Urinary bladder (tissue), 4 donors: ENCODE data around the gene PSPN. TPM values are rescaled to one million over a fixed set of nuclear protein-coding genes. Genes with fewer than 3 reads are reported as not detected.
"Not testable (repeated sequence)": the region's sequence is repeated elsewhere in the genome, so short reads cannot be mapped to it uniquely, and the experiment has no call there.

Experiments used
- DNase-seq: peaks from one replicate; pipeline ENCODE4 v3.0.0-alpha.2; 2015; ENCODE audit errors: extremely low spot score
- H3K27ac ChIP-seq: one replicate; pipeline ENCODE4 v1.5.1; 2013; ENCODE audit warnings: low read depth, mild to moderate bottlenecking, moderate library complexity
- H3K36me3 ChIP-seq: one replicate; pipeline ENCODE4 v1.6.1; 2013; ENCODE audit warnings: mild to moderate bottlenecking, moderate library complexity; ENCODE audit not compliant: insufficient read depth
- H3K4me1 ChIP-seq: one replicate; pipeline ENCODE4 v1.6.1; 2013; ENCODE audit warnings: mild to moderate bottlenecking, moderate library complexity; ENCODE audit not compliant: insufficient read depth
- H3K4me3 ChIP-seq: one replicate; pipeline ENCODE4 v1.5.1; 2013; ENCODE audit warnings: low read depth, low read length
- WGBS: extraction: QIAGEN DNeasy Blood & Tissue Kit; methylation state at CpG from one replicate; pipeline ENCODE4 v1.1.7; 2013; 5-methylcytosine and 5-hydroxymethylcytosine counted together
- polyA plus RNA-seq: library from polyadenylated mRNA; stranded (reverse); fragments of 200-250 nt; gene quantifications from one replicate; pipeline ENCODE4 v1.2.3, GENCODE V29; 2013
- small RNA-seq: library from RNA; depleted of rRNA; stranded (forward); fragments of <200 nt; gene quantifications from one replicate; pipeline ENCODE3, GENCODE V24; 2014
- total RNA-seq: library from RNA; depleted of rRNA; stranded (reverse); fragments of >200 nt; gene quantifications from one replicate; pipeline ENCODE4 v1.2.3, GENCODE V29; 2014
- donor health status: healthy with polysubstance abuse.
- donor health status: healthy.

Gene PSPN
- total and polyA plus RNA-seq, 2 donors = 0.94 to 1.4 TPM

- no peaks in the 10 kb centered on the region for H3K4me1 ChIP-seq
- no peaks in the 10 kb centered on the region for H3K36me3 ChIP-seq
- no peak overlapping the region for H3K4me3 ChIP-seq
- H3K27ac ChIP-seq = no peak overlapping the region
- WGBS = 90% methylated on average over 2 of the region's 2 CpGs
- no peak for DNase-seq
Measured at GRCh38 chr19:6352381-6353165, 23.2 kb downstream of the PSPN start.

GRCh38 chr19:6350688-6351087 is 25.0 kb downstream of the PSPN start:
- DNase-seq = no peak
- Histone ChIP-seq H3K27ac (no peak overlapping the region), H3K36me3 (no peaks in the 10 kb centered on the region), H3K4me1 (no peaks in the 10 kb centered on the region), H3K4me3 (no peak overlapping the region)
- 81% methylated on average over 2 of the region's 2 CpGs for WGBS

DNA sequence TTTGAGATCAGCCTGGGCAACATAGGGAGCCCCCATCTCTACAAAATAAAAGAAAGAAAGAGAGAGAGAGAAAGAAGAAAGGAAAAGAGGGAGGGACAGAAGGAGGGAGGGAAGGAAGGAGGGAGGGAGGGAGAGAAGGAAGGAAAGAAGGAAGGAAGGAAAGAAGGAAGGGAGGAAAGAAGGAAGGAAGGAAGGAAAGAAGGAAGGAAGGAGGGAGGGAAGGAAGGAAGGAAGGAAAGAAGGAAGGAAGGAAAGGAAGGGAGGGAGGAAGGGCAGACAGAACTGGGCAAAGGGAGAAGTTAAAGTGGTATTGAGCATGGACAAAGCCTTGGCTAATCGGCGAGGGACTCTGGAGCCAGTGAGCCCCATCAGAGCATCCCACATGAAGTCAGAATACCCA is 26.5 kb downstream of the PSPN start:
- H3K4me1 ChIP-seq, H3K4me3 ChIP-seq, DNase-seq, H3K27ac ChIP-seq, H3K36me3 ChIP-seq: not testable (repeated sequence)
- WGBS = 76% methylated on average over 2 of the region's 2 CpGs

- 92% methylated on average over 1 of the region's 1 CpG for WGBS
- peaks cover 1% of the 10 kb centered on the region for H3K36me3 ChIP-seq
- no peak for DNase-seq
- H3K4me3 ChIP-seq = no peak overlapping the region
- H3K4me1 ChIP-seq = no peaks in the 10 kb centered on the region
- H3K27ac ChIP-seq = no peak overlapping the region
Measured at GRCh38 chr19:6343462-6343861, 32.3 kb downstream of the PSPN start.

- no peak for DNase-seq
- Histone ChIP-seq H3K27ac (no peak overlapping the region), H3K4me3 (no peak overlapping the region), H3K36me3 (peaks cover 1% of the 10 kb centered on the region), H3K4me1 (no peaks in the 10 kb centered on the region)
- 61% methylated on average over 14 of the region's 14 CpGs for WGBS
Measured at GRCh38 chr19:6340493-6341201, 35.1 kb downstream of the PSPN start.

DNA sequence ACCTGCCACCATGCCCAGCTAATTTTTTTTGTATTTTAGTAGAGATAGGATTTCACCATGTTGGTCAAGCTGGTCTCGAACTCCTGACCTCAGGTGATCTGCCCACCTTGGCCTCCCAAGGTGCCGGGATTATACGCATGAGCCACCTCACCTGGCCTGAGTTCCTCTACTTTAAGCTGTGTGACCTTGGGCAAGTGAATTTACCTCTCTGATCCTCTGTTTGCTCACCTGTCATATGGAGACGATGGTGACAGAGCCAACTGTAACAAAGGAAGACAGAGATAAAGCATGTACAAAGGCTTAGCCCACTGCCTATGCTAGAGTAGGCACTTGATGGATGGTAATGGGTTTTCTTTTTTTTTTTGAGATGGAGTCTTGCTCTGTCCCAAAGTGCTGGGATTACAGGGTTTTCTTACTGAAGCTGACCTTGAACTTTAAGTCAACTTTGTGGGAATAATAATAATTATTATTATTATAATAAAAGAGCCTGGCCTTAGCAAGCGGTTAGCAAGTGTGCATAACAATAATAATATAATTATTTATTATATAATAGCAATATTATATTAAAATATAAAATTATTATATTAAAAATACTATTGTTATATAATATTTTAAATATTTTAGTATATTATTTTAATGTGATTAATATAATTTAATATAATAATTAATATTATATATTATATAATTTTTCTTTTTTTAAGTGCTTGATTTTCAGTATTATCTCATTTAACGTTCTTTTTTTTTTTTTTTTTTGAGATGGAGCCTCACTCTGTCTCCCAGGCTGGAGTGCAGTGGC is 41.0 kb downstream of the PSPN start:
- H3K4me1 ChIP-seq = no peaks in the 10 kb centered on the region
- 92% methylated on average over 6 of the region's 6 CpGs for WGBS
- no peak overlapping the region for H3K4me3 ChIP-seq
- H3K27ac ChIP-seq = no peak overlapping the region
- DNase-seq = no peak
- H3K36me3 ChIP-seq = no peaks in the 10 kb centered on the region

- H3K4me1 ChIP-seq = no peaks in the 10 kb centered on the region
- no peaks in the 10 kb centered on the region for H3K36me3 ChIP-seq
- H3K4me3 ChIP-seq = no peak within 1 kb of the TSS
- H3K27ac ChIP-seq = no peak within 1 kb of the TSS
- 74% methylated on average over 17 of the region's 17 CpGs for WGBS
- DNase-seq = no peak
Measured at GRCh38 chr19:6333439-6333838, 42.3 kb downstream of the PSPN start, which contains the start of gene ACER1. TSS of gene ACER1 (minus strand) at chr19:6333612. CDS start at chr19:6333551, 61 bp downstream.

GRCh38 chr19:6326815-6327214 is 48.9 kb downstream of the PSPN start:
- Histone ChIP-seq H3K36me3 (no peaks in the 10 kb centered on the region), H3K4me3 (no peak overlapping the region), H3K4me1 (no peaks in the 10 kb centered on the region), H3K27ac (no peak overlapping the region)
- DNase-seq = no peak
- 81% methylated on average over 5 of the region's 5 CpGs for WGBS

DNA sequence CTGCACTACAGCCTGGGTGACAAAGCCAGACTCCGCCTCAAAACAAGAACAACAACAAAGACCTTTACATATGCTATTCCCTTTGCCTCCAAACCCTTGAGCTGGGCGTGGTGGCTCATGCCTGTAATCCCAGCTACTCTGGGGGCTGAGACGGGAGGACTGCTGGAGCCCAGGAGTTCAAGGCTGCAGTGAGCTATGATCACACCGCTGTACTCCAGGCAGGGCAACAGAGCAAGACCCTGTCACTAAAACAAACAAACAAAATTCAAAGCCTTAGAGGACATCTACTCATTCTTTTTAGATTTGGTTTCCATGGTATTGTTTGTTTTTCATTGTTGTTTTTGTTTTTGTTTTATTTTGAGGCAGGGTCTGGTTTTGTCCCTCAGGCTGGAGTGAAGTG is 50.1 kb downstream of the PSPN start:
- no peak overlapping the region for H3K4me3 ChIP-seq
- no peaks in the 10 kb centered on the region for H3K36me3 ChIP-seq
- no peak for DNase-seq
- WGBS = 72% methylated on average over 4 of the region's 4 CpGs
- no peaks in the 10 kb centered on the region for H3K4me1 ChIP-seq
- no peak overlapping the region for H3K27ac ChIP-seq

Small RNA genes lying within 50 kb of the gene (small RNA-seq; reads per million reads assigned to genes)
- not detected for gene MIR6790
- not detected for gene MIR6885

Other genes starting within 250 kb of the PSPN start
- not detected for gene ACSBG2, start 240.3 kb downstream of the PSPN start, total RNA-seq
- gene ACSBG2, start 240.3 kb downstream of the PSPN start, polyA plus RNA-seq = not detected
- gene MLLT1, start 96.0 kb downstream of the PSPN start, total RNA-seq = 7.5 TPM
- 46.6 TPM for gene MLLT1, start 96.0 kb downstream of the PSPN start, polyA plus RNA-seq
- gene ACER1, start 42.3 kb downstream of the PSPN start, total RNA-seq = not detected
- gene ACER1, start 42.3 kb downstream of the PSPN start, polyA plus RNA-seq = 0.11 TPM
- gene CLPP, start 14.4 kb downstream of the PSPN start, total RNA-seq = 20.6 TPM
- 91.7 TPM for gene CLPP, start 14.4 kb downstream of the PSPN start, polyA plus RNA-seq
- 38.4 TPM for gene ALKBH7, start 3.1 kb downstream of the PSPN start, total RNA-seq
- 77.4 TPM for gene ALKBH7, start 3.1 kb downstream of the PSPN start, polyA plus RNA-seq
- 24.4 TPM for gene GTF2F1, start 17.2 kb upstream of the PSPN start, total RNA-seq
- gene GTF2F1, start 17.2 kb upstream of the PSPN start, polyA plus RNA-seq = 53.2 TPM
- gene KHSRP, start 48.9 kb upstream of the PSPN start, total RNA-seq = 85.5 TPM
- gene KHSRP, start 48.9 kb upstream of the PSPN start, polyA plus RNA-seq = 167 TPM
- gene SLC25A41, start 57.8 kb upstream of the PSPN start, total RNA-seq = not detected
- gene SLC25A41, start 57.8 kb upstream of the PSPN start, polyA plus RNA-seq = 1.0 TPM
- gene SLC25A23, start 83.9 kb upstream of the PSPN start, total RNA-seq = 24.1 TPM
- 91.1 TPM for gene SLC25A23, start 83.9 kb upstream of the PSPN start, polyA plus RNA-seq
- 4.4 TPM for gene CRB3, start 88.3 kb upstream of the PSPN start, total RNA-seq
- gene CRB3, start 88.3 kb upstream of the PSPN start, polyA plus RNA-seq = 6.1 TPM
- gene DENND1C, start 105.9 kb upstream of the PSPN start, total RNA-seq = 0.63 TPM
- 1.4 TPM for gene DENND1C, start 105.9 kb upstream of the PSPN start, polyA plus RNA-seq
- gene TUBB4A, start 126.4 kb upstream of the PSPN start, total RNA-seq = 2.5 TPM
- gene TUBB4A, start 126.4 kb upstream of the PSPN start, polyA plus RNA-seq = 2.6 TPM
- gene TNFSF9, start 155.1 kb upstream of the PSPN start, total RNA-seq = 0.53 TPM
- 0.91 TPM for gene TNFSF9, start 155.1 kb upstream of the PSPN start, polyA plus RNA-seq
- not detected for gene CD70, start 215.2 kb upstream of the PSPN start, total RNA-seq
- gene CD70, start 215.2 kb upstream of the PSPN start, polyA plus RNA-seq = not detected